ELR (cell line): ENCODE measurements around the gene PRKAR1B.

Source experiments
- DNase-seq: peaks from one replicate; pipeline ENCODE4 v3.0.0-alpha.2; 2015; ENCODE audit warnings: low read depth

PRKAR1B gene

GRCh38 chr7:691361-692045 lies 35.6 kb downstream of the PRKAR1B start:
- no peak for DNase-seq

- DNase-seq, result no peak
Measured at GRCh38 chr7:690478-691360, 36.4 kb downstream of the PRKAR1B start.

DNA sequence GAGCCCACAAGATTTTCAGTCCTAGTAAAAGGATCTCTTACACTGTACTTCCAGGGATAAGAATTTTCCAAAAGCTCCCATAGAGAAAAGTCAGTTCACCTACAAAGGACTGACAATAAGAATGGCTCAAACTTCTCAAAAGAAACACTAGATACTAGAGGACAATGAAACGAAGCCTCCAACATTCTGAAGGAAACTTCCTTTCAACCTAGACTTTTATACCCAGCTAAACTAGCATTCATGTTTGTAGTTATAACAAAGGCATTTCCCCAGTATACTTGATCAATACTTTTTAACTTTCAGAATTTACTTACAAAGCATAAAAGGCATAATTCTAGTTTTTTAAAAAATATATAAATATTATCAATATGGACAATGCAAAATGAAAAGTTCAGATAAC lies 41.5 kb downstream of the PRKAR1B start:
- DNase-seq, result no peak

- DNase-seq, result no peak
Measured at GRCh38 chr7:684416-684815, 42.7 kb downstream of the PRKAR1B start.

GRCh38 chr7:683526-684205 lies 43.4 kb downstream of the PRKAR1B start:
- DNase-seq, result no peak

- DNase-seq, result no peak
Measured at GRCh38 chr7:682810-683209, 44.3 kb downstream of the PRKAR1B start.

DNA sequence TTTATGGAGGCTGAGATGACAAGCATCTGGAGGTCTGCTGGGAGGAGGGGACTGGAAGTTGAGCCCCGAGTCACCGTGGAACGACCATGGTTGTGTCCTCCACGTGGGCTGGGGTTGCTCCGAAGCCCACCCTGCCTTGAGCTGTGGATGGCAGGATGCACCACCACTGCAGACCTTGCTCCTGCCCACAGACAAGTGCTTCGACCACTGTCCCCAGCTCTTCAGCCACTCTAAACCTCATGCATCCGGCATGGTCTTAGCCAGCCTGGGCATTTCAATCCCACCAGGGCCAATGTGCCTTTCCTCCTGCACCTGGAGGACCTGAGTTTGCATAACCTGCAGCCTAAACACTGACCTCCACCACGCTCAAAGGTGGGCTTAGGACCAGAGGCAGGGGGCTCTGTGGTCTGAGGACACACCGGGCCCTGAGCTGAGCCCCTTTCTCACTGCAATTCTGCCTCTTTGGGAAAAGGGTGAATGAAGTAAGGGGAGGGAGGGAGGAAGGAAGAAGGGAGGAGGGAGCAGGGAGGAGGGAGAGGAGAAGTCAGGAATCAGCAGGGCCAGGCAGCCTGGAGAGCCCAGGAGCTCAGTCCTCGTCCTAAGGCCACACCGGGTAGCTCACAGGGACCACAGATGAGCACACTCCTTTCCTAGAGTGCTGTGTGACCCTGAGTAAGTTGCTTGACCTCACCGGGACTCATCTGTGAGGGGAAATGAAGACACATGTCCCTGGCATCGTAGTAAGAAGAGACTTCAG lies 45.4 kb downstream of the PRKAR1B start:
- DNase-seq, result no peak

DNA sequence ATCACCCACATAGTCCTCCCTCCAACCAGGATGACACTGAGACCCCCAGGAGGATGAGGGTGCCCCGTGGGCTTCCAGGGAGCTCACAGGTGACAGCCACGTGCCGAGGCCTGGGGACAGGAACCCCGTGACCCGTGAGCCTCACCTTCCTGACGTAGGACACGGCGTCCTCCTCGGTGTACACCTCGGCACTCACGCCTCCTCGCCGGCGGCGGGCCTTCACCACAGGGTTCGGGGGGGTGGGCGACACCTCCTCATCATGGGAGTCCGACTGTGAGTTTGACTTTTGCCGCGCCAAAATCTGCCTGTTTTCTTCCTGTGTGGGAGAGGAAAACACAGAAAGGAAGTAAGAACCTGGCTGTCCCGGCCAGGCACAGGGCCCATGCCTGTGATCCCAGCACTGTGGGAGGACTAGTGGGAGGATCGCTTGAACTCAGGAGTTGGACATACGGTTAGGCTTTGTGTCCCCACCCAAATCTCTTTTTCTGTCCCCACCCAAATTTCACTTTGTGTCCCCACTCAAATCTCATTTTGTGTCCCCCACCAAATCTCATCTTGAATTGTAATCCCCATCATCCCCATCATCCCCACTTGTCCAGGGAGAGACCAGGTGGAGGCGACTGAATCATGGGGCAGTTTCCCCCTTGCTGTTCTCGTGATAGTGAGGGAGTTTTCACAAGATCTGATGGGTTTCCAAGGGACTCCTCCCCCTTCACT lies 46.5 kb downstream of the PRKAR1B start:
- DNase-seq, result no peak

GRCh38 chr7:676972-677385 lies 50.1 kb downstream of the PRKAR1B start:
- DNase-seq, result no peak

GRCh38 chr7:676246-676971 lies 50.7 kb downstream of the PRKAR1B start:
- no peak for DNase-seq

GRCh38 chr7:674454-675410 lies 52.3 kb downstream of the PRKAR1B start:
- no peak for DNase-seq

GRCh38 chr7:673681-674453 lies 53.2 kb downstream of the PRKAR1B start:
- no peak for DNase-seq

DNA sequence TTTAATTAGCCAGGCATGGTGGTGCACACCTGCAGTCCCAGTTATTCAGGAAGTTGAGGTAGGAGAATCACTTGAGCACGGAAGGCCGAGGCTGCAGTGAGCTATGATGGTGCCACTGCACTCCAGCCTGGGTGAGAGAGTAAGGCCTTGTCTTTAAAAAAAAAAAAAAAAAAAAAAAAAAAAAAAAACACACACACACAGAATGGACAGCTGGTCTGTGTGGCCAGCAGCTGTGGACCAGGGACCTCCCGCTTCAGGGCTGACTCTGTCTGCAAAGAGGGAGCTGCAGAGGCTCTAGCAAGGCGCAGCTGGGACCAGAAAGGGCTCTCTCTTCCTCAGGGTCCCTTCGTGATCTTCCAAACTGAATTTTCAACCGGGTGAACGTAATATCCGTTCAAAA lies 54.2 kb downstream of the PRKAR1B start:
- no peak for DNase-seq

- DNase-seq, result no peak
Measured at GRCh38 chr7:671415-672042, 55.6 kb downstream of the PRKAR1B start.

- no peak for DNase-seq
Measured at GRCh38 chr7:670501-671390, 56.3 kb downstream of the PRKAR1B start.

DNA sequence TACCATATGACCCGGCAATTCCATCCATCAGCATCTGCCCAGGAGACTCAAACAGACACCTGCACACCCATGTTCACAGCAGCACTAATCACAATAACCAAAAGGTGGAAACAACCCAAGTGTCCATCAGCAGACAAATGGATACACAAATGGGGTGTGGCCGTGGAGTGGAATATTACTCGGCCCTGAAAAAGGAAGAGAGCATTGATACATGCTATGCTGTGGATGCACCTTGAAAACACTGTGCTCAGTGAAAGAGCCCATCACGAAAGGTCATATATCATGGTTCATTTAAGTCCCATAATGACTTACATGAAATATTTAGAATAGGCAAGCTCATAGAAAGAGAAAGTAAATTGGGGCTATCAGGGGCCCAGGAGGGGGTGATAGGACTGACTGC lies 58.1 kb downstream of the PRKAR1B start:
- DNase-seq, result no peak
